Endothelial cell of umbilical vein (primary cell): ENCODE data around the gene S100A4.

Experiments
- EZH2 ChIP-seq: IDR thresholded peaks from 2 replicates; pipeline ENCODE4 v1.6.1; 2012; ENCODE audit warnings: borderline replicate concordance, low read depth, mild to moderate bottlenecking, moderate library complexity, low read length, inconsistent platforms; ENCODE audit not compliant: severe bottlenecking
- JUN ChIP-seq: IDR thresholded peaks from 2 replicates; pipeline ENCODE4 v1.6.1; 2011; ENCODE audit warnings: borderline replicate concordance, low read depth; ENCODE audit not compliant: insufficient read length, insufficient read depth
- POLR2A ChIP-seq: IDR thresholded peaks from 2 replicates; pipeline ENCODE4 v1.6.1; 2012; ENCODE audit warnings: low read depth, mild to moderate bottlenecking, control low read depth, low read length
- POLR2AphosphoS5 ChIP-seq: IDR thresholded peaks from 2 replicates; pipeline ENCODE4 v1.6.1; 2012; ENCODE audit warnings: low read depth, mild to moderate bottlenecking, control low read depth, low read length, moderate library complexity; ENCODE audit not compliant: insufficient read depth
- TF ChIP-seq, protein P1 (sequence below), 2 donors: IDR thresholded peaks; 1 replicate in 1 of 2; 2 replicates in 1 of 2; pipeline ENCODE4 v1.5.1; 2011; ENCODE audit warnings: low read length in 2 of 2, mild to moderate bottlenecking in 2 of 2, moderate library complexity in 2 of 2, control low read depth in 1 of 2, inconsistent platforms in 1 of 2, low read depth in 1 of 2; ENCODE audit not compliant: insufficient read depth in 1 of 2; ENCODE audit errors: extremely low read depth in 1 of 2

DNA sequence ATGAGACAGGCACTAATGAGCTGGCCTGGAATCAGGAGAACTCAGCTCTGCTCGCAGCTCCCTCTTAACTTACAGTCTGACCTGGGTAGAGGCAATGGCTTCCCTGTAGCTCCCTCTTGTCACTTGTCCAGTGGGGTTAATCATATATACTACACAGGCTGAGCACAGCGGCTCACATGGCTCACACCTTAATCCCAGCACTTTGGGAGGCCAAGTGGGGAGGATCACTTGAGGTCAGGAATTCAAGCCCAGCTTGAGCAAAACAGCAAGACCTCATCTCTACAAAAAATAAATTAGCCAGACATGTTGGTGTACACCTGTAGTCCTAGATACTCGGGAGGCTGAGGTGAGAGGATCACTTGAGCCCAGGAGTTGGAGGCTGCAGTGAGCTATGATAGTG is 14.0 kb downstream of the S100A4 start:
- TF ChIP-seq, protein P1, sequence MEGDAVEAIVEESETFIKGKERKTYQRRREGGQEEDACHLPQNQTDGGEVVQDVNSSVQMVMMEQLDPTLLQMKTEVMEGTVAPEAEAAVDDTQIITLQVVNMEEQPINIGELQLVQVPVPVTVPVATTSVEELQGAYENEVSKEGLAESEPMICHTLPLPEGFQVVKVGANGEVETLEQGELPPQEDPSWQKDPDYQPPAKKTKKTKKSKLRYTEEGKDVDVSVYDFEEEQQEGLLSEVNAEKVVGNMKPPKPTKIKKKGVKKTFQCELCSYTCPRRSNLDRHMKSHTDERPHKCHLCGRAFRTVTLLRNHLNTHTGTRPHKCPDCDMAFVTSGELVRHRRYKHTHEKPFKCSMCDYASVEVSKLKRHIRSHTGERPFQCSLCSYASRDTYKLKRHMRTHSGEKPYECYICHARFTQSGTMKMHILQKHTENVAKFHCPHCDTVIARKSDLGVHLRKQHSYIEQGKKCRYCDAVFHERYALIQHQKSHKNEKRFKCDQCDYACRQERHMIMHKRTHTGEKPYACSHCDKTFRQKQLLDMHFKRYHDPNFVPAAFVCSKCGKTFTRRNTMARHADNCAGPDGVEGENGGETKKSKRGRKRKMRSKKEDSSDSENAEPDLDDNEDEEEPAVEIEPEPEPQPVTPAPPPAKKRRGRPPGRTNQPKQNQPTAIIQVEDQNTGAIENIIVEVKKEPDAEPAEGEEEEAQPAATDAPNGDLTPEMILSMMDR (IDR thresholded peaks at IDR 0.05; ENCODE audit: extremely low read depth in 1 of 2, insufficient read depth in 1 of 2, low read depth in 1 of 2, low read length in 2 of 2) = no peak
- TF ChIP-seq JUN (no peak), POLR2A (no peak), POLR2AphosphoS5 (no peak), EZH2 (no peak)
